ENCODE results near the gene ZGLP1.

DNA sequence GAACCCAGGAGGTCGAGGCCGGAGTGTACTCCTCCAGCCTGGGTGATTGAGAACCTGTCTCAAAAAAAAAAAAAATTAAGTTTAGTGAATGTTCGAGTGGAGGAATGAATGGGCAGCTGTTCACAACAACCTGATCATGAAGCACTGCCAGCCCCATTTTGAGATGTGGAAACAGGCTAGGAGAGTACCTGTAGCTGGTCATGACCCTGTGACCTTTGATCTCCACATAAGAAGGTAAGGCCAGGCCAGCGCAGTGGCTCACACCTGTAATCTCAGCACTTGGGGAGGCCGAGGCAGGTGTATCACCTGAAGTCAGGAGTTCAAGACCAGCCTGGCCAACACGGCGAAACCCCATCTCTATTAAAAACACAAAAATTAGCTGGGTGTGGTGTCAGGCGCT lies 16.1 kb upstream of the ZGLP1 start:
- TF ChIP-seq POLR2AphosphoS5 (IDR thresholded peaks at IDR 0.05): no peak
- no peak for TF ChIP-seq POLR2A (IDR thresholded peaks at IDR 0.05)
- TF ChIP-seq, protein P1, sequence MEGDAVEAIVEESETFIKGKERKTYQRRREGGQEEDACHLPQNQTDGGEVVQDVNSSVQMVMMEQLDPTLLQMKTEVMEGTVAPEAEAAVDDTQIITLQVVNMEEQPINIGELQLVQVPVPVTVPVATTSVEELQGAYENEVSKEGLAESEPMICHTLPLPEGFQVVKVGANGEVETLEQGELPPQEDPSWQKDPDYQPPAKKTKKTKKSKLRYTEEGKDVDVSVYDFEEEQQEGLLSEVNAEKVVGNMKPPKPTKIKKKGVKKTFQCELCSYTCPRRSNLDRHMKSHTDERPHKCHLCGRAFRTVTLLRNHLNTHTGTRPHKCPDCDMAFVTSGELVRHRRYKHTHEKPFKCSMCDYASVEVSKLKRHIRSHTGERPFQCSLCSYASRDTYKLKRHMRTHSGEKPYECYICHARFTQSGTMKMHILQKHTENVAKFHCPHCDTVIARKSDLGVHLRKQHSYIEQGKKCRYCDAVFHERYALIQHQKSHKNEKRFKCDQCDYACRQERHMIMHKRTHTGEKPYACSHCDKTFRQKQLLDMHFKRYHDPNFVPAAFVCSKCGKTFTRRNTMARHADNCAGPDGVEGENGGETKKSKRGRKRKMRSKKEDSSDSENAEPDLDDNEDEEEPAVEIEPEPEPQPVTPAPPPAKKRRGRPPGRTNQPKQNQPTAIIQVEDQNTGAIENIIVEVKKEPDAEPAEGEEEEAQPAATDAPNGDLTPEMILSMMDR (IDR thresholded peaks at IDR 0.05): no peak
- TF ChIP-seq EP300 (IDR thresholded peaks at IDR 0.05): no peak
